SK-N-SH (cell line): ENCODE measurements around the gene CSNK1D. TPM values are rescaled to one million over a fixed set of nuclear protein-coding genes. Genes with fewer than 3 reads are reported as not detected.

Source experiments
- CTCF ChIA-PET: fragments of 300-600, 350-600 bp; formaldehyde crosslinking; extraction: SDS; loops from one replicate; lab custom pipeline; 2021; lab: Yijun Ruan, JAX
- POLR2A ChIA-PET: fragments of 350-600 bp; sonication (Branson Sonifier 250); formaldehyde crosslinking; extraction: SDS; loops from one replicate; lab custom pipeline; 2020; ENCODE audit warnings: antibody characterized with exemption, inconsistent platforms; lab: Yijun Ruan, JAX
- DNase-seq: peaks from one replicate; pipeline ENCODE4 v3.0.0; 2012
- H2AFZ ChIP-seq: fragments of 200-600 bp; sonication (generic); 2 replicates; pipeline ENCODE4 v1.8.1; 2016; ENCODE audit warnings: antibody characterized with exemption, mild to moderate bottlenecking, low read depth
- H3F3A ChIP-seq: fragments of 200-600 bp; sonication (generic); replicated peaks from 2 replicates; pipeline ENCODE3; 2016; ENCODE audit warnings: antibody characterized with exemption, mild to moderate bottlenecking; ENCODE audit not compliant: insufficient read depth
- H3K27ac ChIP-seq, 2 experiments: fragments of 200-500 bp in 1 of 2; fragments of 200-600 bp in 1 of 2; sonication (Bioruptor generic) in 1 of 2; sonication (generic), shearing (Covaris generic) in 1 of 2; 2 replicates each; pipeline versions ENCODE4 v1.5.1 to v1.6.1; 2014 to 2016; ENCODE audit warnings: low read depth in 2 of 2, inconsistent platforms in 1 of 2, low read length in 1 of 2, mild to moderate bottlenecking in 1 of 2, mixed read lengths in 1 of 2
- H3K27me3 ChIP-seq: fragments of 200-600 bp; sonication (generic), shearing (Covaris generic); 2 replicates; pipeline ENCODE4 v1.6.1; 2016; ENCODE audit warnings: mixed run types; ENCODE audit not compliant: insufficient read depth
- H3K36me3 ChIP-seq, 2 experiments: fragments of 200-500 bp in 1 of 2; fragments of 200-600 bp in 1 of 2; sonication (Bioruptor generic) in 1 of 2; sonication (generic) in 1 of 2; replicated peaks in 1 of 2; 2 replicates each; pipeline versions ENCODE3 to v1.5.1; 2014 to 2016; ENCODE audit warnings: low read length in 1 of 2, mild to moderate bottlenecking in 1 of 2; ENCODE audit not compliant: insufficient read depth in 2 of 2, control insufficient read depth in 1 of 2
- H3K4me1 ChIP-seq, 2 experiments: fragments of 200-500 bp in 1 of 2; fragments of 200-600 bp in 1 of 2; sonication (Bioruptor generic) in 1 of 2; sonication (generic), shearing (Covaris generic) in 1 of 2; 2 replicates each; pipeline versions ENCODE4 v1.5.1 to v1.6.1; 2014 to 2016; ENCODE audit warnings: low read depth in 1 of 2, low read length in 1 of 2, mixed run types in 1 of 2; ENCODE audit not compliant: insufficient read depth in 2 of 2, control insufficient read depth in 1 of 2
- H3K4me2 ChIP-seq: fragments of 200-600 bp; sonication (generic), shearing (Covaris generic); 2 replicates; pipeline ENCODE4 v1.6.1; 2017; ENCODE audit warnings: mixed run types
- H3K4me3 ChIP-seq, 2 experiments: fragments of 200-500 bp in 1 of 2; fragments of 200-600 bp in 1 of 2; sonication (Bioruptor generic) in 1 of 2; sonication (generic), shearing (Covaris generic) in 1 of 2; 2 replicates each; pipeline versions ENCODE4 v1.5.1 to v1.8.1; 2014 to 2016; ENCODE audit warnings: low read depth in 2 of 2, inconsistent platforms in 1 of 2, low read length in 1 of 2, mild to moderate bottlenecking in 1 of 2, mixed read lengths in 1 of 2, moderate library complexity in 1 of 2
- H3K79me2 ChIP-seq: fragments of 200-600 bp; sonication (generic); 2 replicates; pipeline ENCODE4 v1.8.1; 2017; ENCODE audit warnings: mild to moderate bottlenecking; ENCODE audit not compliant: insufficient read depth
- H3K9ac ChIP-seq: fragments of 200-600 bp; sonication (generic); 2 replicates; pipeline ENCODE4 v1.6.1; 2017; ENCODE audit warnings: mixed run types
- H3K9me2 ChIP-seq: fragments of 200-600 bp; sonication (generic); 2 replicates; pipeline ENCODE4 v1.6.1; 2017; ENCODE audit warnings: mixed run types
- H3K9me3 ChIP-seq: fragments of 200-600 bp; sonication (generic); 2 replicates; pipeline ENCODE4 v1.6.1; 2017; ENCODE audit warnings: mixed run types, mild to moderate bottlenecking, moderate library complexity
- H4K20me1 ChIP-seq: fragments of 200-600 bp; sonication (generic); 2 replicates; pipeline ENCODE4 v1.6.1; 2017; ENCODE audit warnings: mild to moderate bottlenecking, mixed run types; ENCODE audit not compliant: insufficient read depth
- CHD2 ChIP-seq: fragments of 150-350 bp; IDR thresholded peaks from 2 replicates; pipeline ENCODE4 v1.6.1; 2018; ENCODE audit warnings: low read length; ENCODE audit not compliant: partially characterized antibody
- CTCF ChIP-seq: fragments of 200-600 bp; sonication (generic); IDR thresholded peaks from 2 replicates; pipeline ENCODE4 v1.6.1; 2017; ENCODE audit warnings: antibody characterized with exemption, mild to moderate bottlenecking, moderate library complexity
- EZH2phosphoT487 ChIP-seq: fragments of 200-600 bp; sonication (generic); IDR thresholded peaks from 2 replicates; pipeline ENCODE4 v1.6.1; 2017; ENCODE audit warnings: low read depth, mixed run types, mild to moderate bottlenecking, antibody characterized with exemption, moderate library complexity, borderline replicate concordance
- FOXM1 ChIP-seq: IDR thresholded peaks from 2 replicates; pipeline ENCODE4 v1.4.0; 2012; ENCODE audit warnings: low read depth, mild to moderate bottlenecking
- GATA2 ChIP-seq: sonication (generic); formaldehyde crosslinking; IDR thresholded peaks from 2 replicates; pipeline ENCODE4 v1.5.0; 2020; ENCODE audit warnings: mild to moderate bottlenecking, missing genetic modification reagents
- IRF3 ChIP-seq: fragments of 150-350 bp; IDR thresholded peaks from 2 replicates; pipeline ENCODE4 v1.6.1; 2016; ENCODE audit warnings: mild to moderate bottlenecking, low read depth, low read length
- JUND ChIP-seq: IDR thresholded peaks from 2 replicates; pipeline ENCODE4 v1.4.0; 2012
- MAX ChIP-seq: IDR thresholded peaks from 2 replicates; pipeline ENCODE4 v1.4.0; 2012; ENCODE audit warnings: low read depth
- MXI1 ChIP-seq: IDR thresholded peaks from 2 replicates; pipeline ENCODE4 v1.6.1; 2012; ENCODE audit warnings: mild to moderate bottlenecking, low read depth, low read length, improper control_type of control experiment
- PBX3 ChIP-seq: IDR thresholded peaks from 2 replicates; pipeline ENCODE4; 2012
- RAD21 ChIP-seq: IDR thresholded peaks from 2 replicates; pipeline ENCODE4 v1.6.1; 2012; ENCODE audit warnings: mild to moderate bottlenecking, low read length
- RCOR1 ChIP-seq: fragments of 150-350 bp; IDR thresholded peaks from 2 replicates; pipeline ENCODE4 v1.6.1; 2017; ENCODE audit warnings: antibody characterized with exemption, low read length
- RXRA ChIP-seq: IDR thresholded peaks from 2 replicates; pipeline ENCODE4 v1.4.0; 2012; ENCODE audit warnings: low read depth, mild to moderate bottlenecking, borderline replicate concordance
- SIN3A ChIP-seq: IDR thresholded peaks from 2 replicates; pipeline ENCODE4 v1.6.1; 2012; ENCODE audit warnings: low read depth, mild to moderate bottlenecking, low read length, moderate library complexity, borderline replicate concordance
- TCF12 ChIP-seq: IDR thresholded peaks from 2 replicates; pipeline ENCODE4 v1.4.0; 2012
- USF2 ChIP-seq: fragments of 150-350 bp; IDR thresholded peaks from 2 replicates; pipeline ENCODE4 v1.6.1; 2017; ENCODE audit warnings: antibody characterized with exemption, low read length, low read depth, borderline replicate concordance
- YY1 ChIP-seq: IDR thresholded peaks from 2 replicates; pipeline ENCODE4 v1.4.0; 2012; ENCODE audit warnings: low read depth, mild to moderate bottlenecking
- WGBS: methylation state at CpG from one replicate; pipeline ENCODE4 v1.1.6; 2017; ENCODE audit warnings: low lambda C conversion rate; 5-methylcytosine and 5-hydroxymethylcytosine counted together
- polyA plus RNA-seq, 3 experiments: library from polyadenylated mRNA; depleted of rRNA; stranded (reverse); fragments of >200 nt; gene quantifications; 2 replicates each; pipeline ENCODE4 v1.2.3, GENCODE V29; 2012

The CSNK1D gene
- polyA plus RNA-seq, 1 of the 3 experiments (the other 2 are of a cell fraction) = 216 TPM

GRCh38 chr17:82205720-82206508 is 67.6 kb downstream of the CSNK1D start (continued):
- TF ChIP-seq RXRA (no peak), EZH2phosphoT487 (no peak), PBX3 (0 out of 2 replicates have a peak, but pooled peaks have one; percentile 23), SIN3A (0 out of 2 replicates have a peak, but pooled peaks have one; percentile 75), MAX (peak; percentile 87), TCF12 (peak; percentile 71), RAD21 (peak; percentile 64), GATA2 (CRISPR knock-in tag) (no peak), CTCF (peak; percentile 97), JUND (no peak)
- TF ChIP-seq, all 33 proteins: peak for 15

GRCh38 chr17:82204831-82205719 is 68.4 kb downstream of the CSNK1D start:
- no peak overlapping the region for H2AFZ ChIP-seq
- 0 out of 2 replicates have a peak, but pooled peaks cover 3% of the 10 kb centered on the region for H4K20me1 ChIP-seq
- H3K36me3 ChIP-seq = peaks cover 12 to 18% of the 10 kb centered on the region in 2 experiments
- no peaks in the 10 kb centered on the region for H3K9me2 ChIP-seq
- peaks cover 15 to 19% of the 10 kb centered on the region in 2 experiments; a peak in 3 of 4 replicates for H3K4me1 ChIP-seq
- peaks cover 24% of the 10 kb centered on the region for H3F3A ChIP-seq
- peak overlapping the region; percentile 64 to 70 for H3K27ac ChIP-seq
- peak; percentile 58 for DNase-seq
- POLR2A ChIA-PET = interaction anchor here (0.6 to 1.0 kb wide), 3 partner anchors 17 to 107 kb away, joined by 3 to 4 read pairs (median 3); no protein-coding TSS in a partner anchor
- peak overlapping the region; percentile 54 for H3K4me2 ChIP-seq
- 47% methylated on average over 24 of the region's 25 CpGs for WGBS
- CTCF ChIA-PET = interaction anchor here (0.6 to 4.0 kb wide), 29 partner anchors 10 to 399 kb away, joined by 3 to 37 read pairs (median 5); partner anchors contain the start of genes CD7, DCXR and SLC16A3
- no peaks in the 10 kb centered on the region for H3K9me3 ChIP-seq
- H3K79me2 ChIP-seq = peaks cover 24% of the 10 kb centered on the region; the same call in 1 of the 2 replicates
- H3K4me3 ChIP-seq = 0 out of 4 replicates have a peak overlapping the region, but pooled peaks of 1 of the 2 experiments have one; percentile 8
- no peaks in the 10 kb centered on the region for H3K27me3 ChIP-seq
- H3K9ac ChIP-seq = no peak overlapping the region
- TF ChIP-seq MXI1 (no peak; the same call in 1 of the 2 replicates), USF2 (no peak), FOXM1 (no peak), RAD21 (no peak), TCF12 (peak; percentile 69; the same call in 1 of the 2 replicates), EZH2phosphoT487 (no peak), GATA2 (CRISPR knock-in tag) (peak; percentile 20; the same call in 1 of the 2 replicates), RCOR1 (no peak), CHD2 (no peak), PBX3 (peak; percentile 64), RXRA (no peak), IRF3 (no peak), YY1 (no peak)
